Astrocyte (in vitro differentiated cells and primary cell): Measurements from ENCODE around the gene TCF3.

Source experiments
- EZH2 ChIP-seq: IDR thresholded peaks from 2 replicates; pipeline ENCODE4 v1.6.1; 2012; ENCODE audit warnings: mild to moderate bottlenecking, low read length, inconsistent platforms; ENCODE audit not compliant: insufficient read depth
- TF ChIP-seq, protein P1 (sequence below): IDR thresholded peaks from 2 replicates; pipeline ENCODE4 v1.5.1; 2011; ENCODE audit warnings: low read depth, mild to moderate bottlenecking, inconsistent platforms, low read length, moderate library complexity; ENCODE audit not compliant: insufficient read depth

DNA sequence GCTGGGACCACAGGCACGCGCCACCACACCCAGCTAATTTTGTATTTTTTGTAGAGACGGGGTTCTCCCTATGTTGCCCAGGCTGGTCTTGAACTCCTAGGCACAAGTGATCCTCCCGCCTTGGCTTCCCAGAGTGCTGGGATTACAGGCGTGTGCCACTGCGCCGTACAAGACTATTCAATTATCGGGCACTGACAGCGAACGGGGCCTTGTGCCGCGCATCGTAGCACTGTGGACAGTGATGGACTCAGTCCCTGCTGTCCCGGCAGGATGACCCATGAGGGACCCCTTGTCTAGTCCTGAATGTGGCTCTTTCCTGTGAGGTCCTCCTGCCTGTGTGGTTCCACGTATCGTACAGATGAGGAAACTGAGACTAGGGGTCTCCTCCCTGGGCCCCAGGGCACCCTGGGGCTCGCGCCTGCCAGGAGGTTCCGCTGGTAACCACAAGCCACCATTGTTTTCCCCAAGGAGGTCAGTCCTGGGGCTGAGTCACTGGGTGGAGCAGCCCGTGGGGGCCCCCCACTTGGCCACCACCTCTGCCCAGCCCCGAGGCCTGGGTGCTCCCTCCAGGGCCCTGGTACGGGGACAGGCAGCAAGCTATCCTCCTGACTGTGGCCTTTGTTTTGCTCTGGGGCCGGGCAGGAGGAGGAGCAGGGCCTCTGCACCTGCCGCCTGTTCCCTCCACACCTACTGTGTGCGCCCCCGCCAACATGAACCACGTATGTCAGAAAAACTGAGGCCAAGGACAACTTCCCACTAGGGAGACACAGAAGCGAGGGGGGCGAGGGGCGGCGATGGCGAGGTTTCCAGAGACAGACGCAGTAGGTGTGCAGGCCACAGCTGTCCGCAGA, 2.9 kb upstream of the TCF3 start:
- no peak for TF ChIP-seq EZH2
- TF ChIP-seq, protein P1, sequence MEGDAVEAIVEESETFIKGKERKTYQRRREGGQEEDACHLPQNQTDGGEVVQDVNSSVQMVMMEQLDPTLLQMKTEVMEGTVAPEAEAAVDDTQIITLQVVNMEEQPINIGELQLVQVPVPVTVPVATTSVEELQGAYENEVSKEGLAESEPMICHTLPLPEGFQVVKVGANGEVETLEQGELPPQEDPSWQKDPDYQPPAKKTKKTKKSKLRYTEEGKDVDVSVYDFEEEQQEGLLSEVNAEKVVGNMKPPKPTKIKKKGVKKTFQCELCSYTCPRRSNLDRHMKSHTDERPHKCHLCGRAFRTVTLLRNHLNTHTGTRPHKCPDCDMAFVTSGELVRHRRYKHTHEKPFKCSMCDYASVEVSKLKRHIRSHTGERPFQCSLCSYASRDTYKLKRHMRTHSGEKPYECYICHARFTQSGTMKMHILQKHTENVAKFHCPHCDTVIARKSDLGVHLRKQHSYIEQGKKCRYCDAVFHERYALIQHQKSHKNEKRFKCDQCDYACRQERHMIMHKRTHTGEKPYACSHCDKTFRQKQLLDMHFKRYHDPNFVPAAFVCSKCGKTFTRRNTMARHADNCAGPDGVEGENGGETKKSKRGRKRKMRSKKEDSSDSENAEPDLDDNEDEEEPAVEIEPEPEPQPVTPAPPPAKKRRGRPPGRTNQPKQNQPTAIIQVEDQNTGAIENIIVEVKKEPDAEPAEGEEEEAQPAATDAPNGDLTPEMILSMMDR = no peak
